ENCODE measurements around the gene ADAMTS13.

DNA sequence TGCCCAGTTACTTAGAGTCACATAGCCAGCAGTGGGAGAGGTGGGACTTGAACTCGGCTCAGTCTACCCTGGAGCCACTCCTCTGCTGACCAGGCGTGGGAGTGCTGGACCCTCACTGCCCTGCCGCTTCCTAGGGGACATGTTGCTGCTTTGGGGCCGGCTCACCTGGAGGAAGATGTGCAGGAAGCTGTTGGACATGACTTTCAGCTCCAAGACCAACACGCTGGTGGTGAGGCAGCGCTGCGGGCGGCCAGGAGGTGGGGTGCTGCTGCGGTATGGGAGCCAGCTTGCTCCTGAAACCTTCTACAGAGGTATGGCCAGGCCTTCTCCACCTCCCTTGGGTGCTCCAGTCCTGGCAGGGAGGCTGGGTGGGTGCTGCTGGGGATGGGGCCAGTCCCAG, 34.2 kb downstream of the ADAMTS13 start:
- TF ChIP-seq, protein P1, sequence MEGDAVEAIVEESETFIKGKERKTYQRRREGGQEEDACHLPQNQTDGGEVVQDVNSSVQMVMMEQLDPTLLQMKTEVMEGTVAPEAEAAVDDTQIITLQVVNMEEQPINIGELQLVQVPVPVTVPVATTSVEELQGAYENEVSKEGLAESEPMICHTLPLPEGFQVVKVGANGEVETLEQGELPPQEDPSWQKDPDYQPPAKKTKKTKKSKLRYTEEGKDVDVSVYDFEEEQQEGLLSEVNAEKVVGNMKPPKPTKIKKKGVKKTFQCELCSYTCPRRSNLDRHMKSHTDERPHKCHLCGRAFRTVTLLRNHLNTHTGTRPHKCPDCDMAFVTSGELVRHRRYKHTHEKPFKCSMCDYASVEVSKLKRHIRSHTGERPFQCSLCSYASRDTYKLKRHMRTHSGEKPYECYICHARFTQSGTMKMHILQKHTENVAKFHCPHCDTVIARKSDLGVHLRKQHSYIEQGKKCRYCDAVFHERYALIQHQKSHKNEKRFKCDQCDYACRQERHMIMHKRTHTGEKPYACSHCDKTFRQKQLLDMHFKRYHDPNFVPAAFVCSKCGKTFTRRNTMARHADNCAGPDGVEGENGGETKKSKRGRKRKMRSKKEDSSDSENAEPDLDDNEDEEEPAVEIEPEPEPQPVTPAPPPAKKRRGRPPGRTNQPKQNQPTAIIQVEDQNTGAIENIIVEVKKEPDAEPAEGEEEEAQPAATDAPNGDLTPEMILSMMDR (IDR thresholded peaks at IDR 0.05): no peak
- no peak for TF ChIP-seq POLR2A (IDR thresholded peaks at IDR 0.05)
